ENCODE results near the gene SP3.

GRCh38 chr2:173996766-173997165, 31.6 kb upstream of the SP3 start:
- TF ChIP-seq POLR2A (IDR thresholded peaks at IDR 0.05; ENCODE audit: low read depth, low read length) (no peak), POLR2AphosphoS5 (IDR thresholded peaks at IDR 0.05; ENCODE audit: low read depth, low read length) (no peak), TAF1 (IDR thresholded peaks at IDR 0.05; ENCODE audit: low read depth, low read length) (no peak), PAX5 (IDR thresholded peaks at IDR 0.05; ENCODE audit: insufficient read depth, low read length, severe bottlenecking) (no peak)
